Endothelial cell of umbilical vein (primary cell): ENCODE data around the gene RPAP3.

Experiments
- MYC ChIP-seq: IDR thresholded peaks from one replicate; pipeline ENCODE4 v1.6.1; 2011; ENCODE audit warnings: mild to moderate bottlenecking, low read depth, low read length
- TF ChIP-seq, protein P1 (sequence below): IDR thresholded peaks from 2 replicates; pipeline ENCODE4 v1.6.1; 2011; ENCODE audit not compliant: insufficient read depth, insufficient read length

DNA sequence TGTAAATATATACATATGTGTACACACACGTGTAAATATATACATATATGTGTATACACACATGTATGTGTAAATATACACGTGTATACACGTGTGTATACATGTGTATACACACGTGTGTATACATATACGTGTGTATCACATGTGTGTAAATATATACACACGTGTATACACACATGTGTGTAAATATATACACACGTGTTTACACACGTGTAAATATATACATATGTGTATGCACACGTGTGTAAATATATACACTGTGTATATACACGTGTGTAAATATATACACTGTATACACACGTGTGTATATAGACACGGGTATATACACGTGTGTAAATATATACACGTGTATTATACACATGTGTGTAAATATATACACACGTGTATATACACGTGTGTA, 71.7 kb downstream of the RPAP3 start:
- TF ChIP-seq, protein P1, sequence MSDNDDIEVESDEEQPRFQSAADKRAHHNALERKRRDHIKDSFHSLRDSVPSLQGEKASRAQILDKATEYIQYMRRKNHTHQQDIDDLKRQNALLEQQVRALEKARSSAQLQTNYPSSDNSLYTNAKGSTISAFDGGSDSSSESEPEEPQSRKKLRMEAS = no peak
- TF ChIP-seq MYC = no peak
